Neural crest cell (in vitro differentiated cells): ENCODE results near the gene GALNS. TPM values are rescaled to one million over a fixed set of nuclear protein-coding genes. Genes with fewer than 3 reads are reported as not detected.

Source experiments
- DNase-seq: peaks from one replicate; pipeline ENCODE4 v3.0.0; 2021; ENCODE audit warnings: low read depth, mixed read lengths, low spot score
- H3K27ac Mint-ChIP-seq: one replicate; pipeline ENCODE4 v1.8.0; 2021; ENCODE audit warnings: mild to moderate bottlenecking, mixed read lengths; ENCODE audit not compliant: unreplicated experiment
- H3K27me3 Mint-ChIP-seq: 2 replicates; pipeline ENCODE4 v1.8.0; 2021; ENCODE audit warnings: low read depth, mild to moderate bottlenecking, mixed read lengths
- H3K36me3 Mint-ChIP-seq: 2 replicates; pipeline ENCODE4 v1.8.0; 2021; ENCODE audit warnings: low read depth, mild to moderate bottlenecking, mixed read lengths
- H3K4me1 Mint-ChIP-seq: 2 replicates; pipeline ENCODE4 v1.8.0; 2021; ENCODE audit warnings: mixed read lengths
- H3K4me3 Mint-ChIP-seq: one replicate; pipeline ENCODE4 v1.8.0; 2021; ENCODE audit warnings: mild to moderate bottlenecking, mixed read lengths
- H3K9me3 Mint-ChIP-seq: 2 replicates; pipeline ENCODE4 v1.8.0; 2021; ENCODE audit warnings: mixed read lengths
- CTCF ChIP-seq: fragments of 200-600 bp; sonication (generic); conservative IDR thresholded peaks from 2 replicates; pipeline ENCODE4 v1.5.0; 2021; ENCODE audit warnings: antibody characterized with exemption, mild to moderate bottlenecking
- total RNA-seq: library from RNA; stranded (reverse); gene quantifications from 2 replicates; pipeline ENCODE4 v1.2.1, GENCODE V29; 2021

GALNS gene
- total RNA-seq, 1 donor from 2014 or later, result 19.7 TPM

GRCh38 chr16:88805887-88806393, 50.8 kb downstream of the GALNS start:
- H3K36me3 Mint-ChIP-seq, result no peaks in the 10 kb centered on the region
- H3K27ac Mint-ChIP-seq, result no peak overlapping the region
- H3K9me3 Mint-ChIP-seq, result no peaks in the 10 kb centered on the region
- TF ChIP-seq CTCF, result no peak
- H3K4me3 Mint-ChIP-seq, result peak overlapping the region; percentile 38
- DNase-seq, result no peak
- H3K27me3 Mint-ChIP-seq, result peaks cover 13% of the 10 kb centered on the region
- H3K4me1 Mint-ChIP-seq, result peaks cover 16% of the 10 kb centered on the region

- Mint-ChIP-seq H3K36me3 (no peaks in the 10 kb centered on the region), H3K27ac (no peak overlapping the region), H3K9me3 (no peaks in the 10 kb centered on the region), H3K4me1 (peaks cover 10% of the 10 kb centered on the region), H3K27me3 (peaks cover 12% of the 10 kb centered on the region), H3K4me3 (peak overlapping the region; percentile 71)
- no peak for TF ChIP-seq CTCF
- DNase-seq, result no peak
Observed at GRCh38 chr16:88805340-88805715, 51.4 kb downstream of the GALNS start.

- no peak for TF ChIP-seq CTCF
- DNase-seq, result no peak
- Mint-ChIP-seq H3K27me3 (peaks cover 8% of the 10 kb centered on the region), H3K27ac (no peak overlapping the region), H3K4me3 (peak overlapping the region; percentile 83), H3K4me1 (peaks cover 5% of the 10 kb centered on the region), H3K9me3 (no peaks in the 10 kb centered on the region), H3K36me3 (no peaks in the 10 kb centered on the region)
Observed at GRCh38 chr16:88804552-88805339, 52.0 kb downstream of the GALNS start.

- no peaks in the 10 kb centered on the region for H3K36me3 Mint-ChIP-seq
- H3K4me1 Mint-ChIP-seq, result peaks cover 4% of the 10 kb centered on the region
- H3K4me3 Mint-ChIP-seq, result peak overlapping the region; percentile 83
- H3K27ac Mint-ChIP-seq, result no peak overlapping the region
- no peak for TF ChIP-seq CTCF
- DNase-seq, result no peak
- peaks cover 8% of the 10 kb centered on the region for H3K27me3 Mint-ChIP-seq
- no peaks in the 10 kb centered on the region for H3K9me3 Mint-ChIP-seq
Observed at GRCh38 chr16:88804173-88804551, 52.6 kb downstream of the GALNS start.

GRCh38 chr16:88803264-88803987, 53.3 kb downstream of the GALNS start, which contains the start of gene CDT1:
CDT1 (plus strand) TSS chr16:88803789; CDS start chr16:88803832, 43 bp downstream.
- no peak for TF ChIP-seq CTCF
- Mint-ChIP-seq H3K4me3 (peak within 1 kb of the TSS; percentile 87), H3K9me3 (no peaks in the 10 kb centered on the region), H3K27ac (no peak within 1 kb of the TSS), H3K27me3 (peaks cover 4% of the 10 kb centered on the region), H3K36me3 (no peaks in the 10 kb centered on the region), H3K4me1 (no peaks in the 10 kb centered on the region)
- peak; percentile 91 for DNase-seq
